ENCODE data around the gene PRODH2. TPM values are rescaled to one million over a fixed set of nuclear protein-coding genes. Genes with fewer than 3 reads are reported as not detected.

Gene PRODH2
- total and polyA plus RNA-seq, 4 donors: 56.4 to 156 (median 114) TPM

DNA sequence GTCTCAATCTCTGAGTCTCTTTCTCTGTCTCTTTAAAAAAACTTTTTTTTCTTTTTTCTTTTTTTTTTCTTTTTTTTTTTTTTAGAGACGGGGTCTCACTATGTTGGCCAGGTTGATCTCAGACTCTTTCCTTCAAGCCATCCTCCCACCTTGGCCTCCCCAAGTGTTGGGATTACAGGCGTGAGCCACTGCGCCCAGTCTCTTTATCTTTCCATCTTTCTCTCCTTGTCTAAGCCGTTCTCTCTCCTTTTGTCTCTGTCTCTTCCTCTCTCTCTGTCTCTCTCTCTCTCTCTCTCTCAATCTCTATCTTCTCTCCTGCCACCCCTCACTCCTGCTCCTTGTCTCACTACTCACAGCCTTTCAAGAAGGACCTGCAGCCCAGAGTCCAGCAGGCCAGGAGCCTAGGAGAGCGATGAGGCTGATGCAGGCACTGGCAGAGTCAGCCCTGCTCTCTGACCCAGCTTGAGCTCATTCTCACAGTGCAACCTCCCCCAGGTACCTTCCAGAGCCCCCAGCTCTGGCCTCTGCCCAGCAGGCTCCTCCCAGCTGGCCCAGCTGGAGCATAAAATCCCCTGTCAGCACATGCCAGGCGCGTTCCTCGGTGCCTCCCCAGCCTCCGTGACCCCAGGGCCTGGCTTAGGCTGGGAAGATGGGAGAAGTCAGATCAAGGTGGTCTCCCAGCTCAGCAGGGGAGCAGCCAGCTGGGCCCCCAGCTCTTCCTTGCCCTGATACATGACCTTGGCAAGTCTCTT, 39.6 kb upstream of the PRODH2 start, which contains the start of gene NPHS1:
Gene NPHS1 (minus strand): TSS at position 476 of the 752 bp plus-strand sequence. CDS start 667 bp downstream, outside the sequence.
- TF ChIP-seq FOXA1 (IDR thresholded peaks at IDR 0.05): no peak
- no peak for TF ChIP-seq HNF4G (IDR thresholded peaks at IDR 0.05)
- no peak for TF ChIP-seq HNF4A (conservative IDR thresholded peaks at IDR 0.05)
- TF ChIP-seq, protein P1, sequence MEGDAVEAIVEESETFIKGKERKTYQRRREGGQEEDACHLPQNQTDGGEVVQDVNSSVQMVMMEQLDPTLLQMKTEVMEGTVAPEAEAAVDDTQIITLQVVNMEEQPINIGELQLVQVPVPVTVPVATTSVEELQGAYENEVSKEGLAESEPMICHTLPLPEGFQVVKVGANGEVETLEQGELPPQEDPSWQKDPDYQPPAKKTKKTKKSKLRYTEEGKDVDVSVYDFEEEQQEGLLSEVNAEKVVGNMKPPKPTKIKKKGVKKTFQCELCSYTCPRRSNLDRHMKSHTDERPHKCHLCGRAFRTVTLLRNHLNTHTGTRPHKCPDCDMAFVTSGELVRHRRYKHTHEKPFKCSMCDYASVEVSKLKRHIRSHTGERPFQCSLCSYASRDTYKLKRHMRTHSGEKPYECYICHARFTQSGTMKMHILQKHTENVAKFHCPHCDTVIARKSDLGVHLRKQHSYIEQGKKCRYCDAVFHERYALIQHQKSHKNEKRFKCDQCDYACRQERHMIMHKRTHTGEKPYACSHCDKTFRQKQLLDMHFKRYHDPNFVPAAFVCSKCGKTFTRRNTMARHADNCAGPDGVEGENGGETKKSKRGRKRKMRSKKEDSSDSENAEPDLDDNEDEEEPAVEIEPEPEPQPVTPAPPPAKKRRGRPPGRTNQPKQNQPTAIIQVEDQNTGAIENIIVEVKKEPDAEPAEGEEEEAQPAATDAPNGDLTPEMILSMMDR (IDR thresholded peaks at IDR 0.05; ENCODE audit: low read depth, low read length, missing input control): no peak
- no peak for TF ChIP-seq FOXA2 (IDR thresholded peaks at IDR 0.05)
- TF ChIP-seq, protein P2, sequence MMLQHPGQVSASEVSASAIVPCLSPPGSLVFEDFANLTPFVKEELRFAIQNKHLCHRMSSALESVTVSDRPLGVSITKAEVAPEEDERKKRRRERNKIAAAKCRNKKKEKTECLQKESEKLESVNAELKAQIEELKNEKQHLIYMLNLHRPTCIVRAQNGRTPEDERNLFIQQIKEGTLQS (IDR thresholded peaks at IDR 0.05): no peak
- TF ChIP-seq, protein P3, sequence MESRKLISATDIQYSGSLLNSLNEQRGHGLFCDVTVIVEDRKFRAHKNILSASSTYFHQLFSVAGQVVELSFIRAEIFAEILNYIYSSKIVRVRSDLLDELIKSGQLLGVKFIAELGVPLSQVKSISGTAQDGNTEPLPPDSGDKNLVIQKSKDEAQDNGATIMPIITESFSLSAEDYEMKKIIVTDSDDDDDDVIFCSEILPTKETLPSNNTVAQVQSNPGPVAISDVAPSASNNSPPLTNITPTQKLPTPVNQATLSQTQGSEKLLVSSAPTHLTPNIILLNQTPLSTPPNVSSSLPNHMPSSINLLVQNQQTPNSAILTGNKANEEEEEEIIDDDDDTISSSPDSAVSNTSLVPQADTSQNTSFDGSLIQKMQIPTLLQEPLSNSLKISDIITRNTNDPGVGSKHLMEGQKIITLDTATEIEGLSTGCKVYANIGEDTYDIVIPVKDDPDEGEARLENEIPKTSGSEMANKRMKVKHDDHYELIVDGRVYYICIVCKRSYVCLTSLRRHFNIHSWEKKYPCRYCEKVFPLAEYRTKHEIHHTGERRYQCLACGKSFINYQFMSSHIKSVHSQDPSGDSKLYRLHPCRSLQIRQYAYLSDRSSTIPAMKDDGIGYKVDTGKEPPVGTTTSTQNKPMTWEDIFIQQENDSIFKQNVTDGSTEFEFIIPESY (IDR thresholded peaks at IDR 0.05): no peak
- TF ChIP-seq JUND (IDR thresholded peaks at IDR 0.05): no peak
- TF ChIP-seq YY1 (IDR thresholded peaks at IDR 0.05): no peak
- TF ChIP-seq EGR1 (IDR thresholded peaks at IDR 0.05; ENCODE audit: low read depth in 2 of 2): no peak
- no peak for TF ChIP-seq NR2F2 (IDR thresholded peaks at IDR 0.05)
- no peak for TF ChIP-seq GABPA (IDR thresholded peaks at IDR 0.05 in 1 of 2, conservative IDR thresholded peaks at IDR 0.05 in 1 of 2)
- TF ChIP-seq TAF1 (conservative IDR thresholded peaks at IDR 0.05): no peak
- TF ChIP-seq RXRA (IDR thresholded peaks at IDR 0.05): no peak
- TF ChIP-seq, protein P4, sequence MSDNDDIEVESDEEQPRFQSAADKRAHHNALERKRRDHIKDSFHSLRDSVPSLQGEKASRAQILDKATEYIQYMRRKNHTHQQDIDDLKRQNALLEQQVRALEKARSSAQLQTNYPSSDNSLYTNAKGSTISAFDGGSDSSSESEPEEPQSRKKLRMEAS (IDR thresholded peaks at IDR 0.05): no peak
- TF ChIP-seq, protein P5, sequence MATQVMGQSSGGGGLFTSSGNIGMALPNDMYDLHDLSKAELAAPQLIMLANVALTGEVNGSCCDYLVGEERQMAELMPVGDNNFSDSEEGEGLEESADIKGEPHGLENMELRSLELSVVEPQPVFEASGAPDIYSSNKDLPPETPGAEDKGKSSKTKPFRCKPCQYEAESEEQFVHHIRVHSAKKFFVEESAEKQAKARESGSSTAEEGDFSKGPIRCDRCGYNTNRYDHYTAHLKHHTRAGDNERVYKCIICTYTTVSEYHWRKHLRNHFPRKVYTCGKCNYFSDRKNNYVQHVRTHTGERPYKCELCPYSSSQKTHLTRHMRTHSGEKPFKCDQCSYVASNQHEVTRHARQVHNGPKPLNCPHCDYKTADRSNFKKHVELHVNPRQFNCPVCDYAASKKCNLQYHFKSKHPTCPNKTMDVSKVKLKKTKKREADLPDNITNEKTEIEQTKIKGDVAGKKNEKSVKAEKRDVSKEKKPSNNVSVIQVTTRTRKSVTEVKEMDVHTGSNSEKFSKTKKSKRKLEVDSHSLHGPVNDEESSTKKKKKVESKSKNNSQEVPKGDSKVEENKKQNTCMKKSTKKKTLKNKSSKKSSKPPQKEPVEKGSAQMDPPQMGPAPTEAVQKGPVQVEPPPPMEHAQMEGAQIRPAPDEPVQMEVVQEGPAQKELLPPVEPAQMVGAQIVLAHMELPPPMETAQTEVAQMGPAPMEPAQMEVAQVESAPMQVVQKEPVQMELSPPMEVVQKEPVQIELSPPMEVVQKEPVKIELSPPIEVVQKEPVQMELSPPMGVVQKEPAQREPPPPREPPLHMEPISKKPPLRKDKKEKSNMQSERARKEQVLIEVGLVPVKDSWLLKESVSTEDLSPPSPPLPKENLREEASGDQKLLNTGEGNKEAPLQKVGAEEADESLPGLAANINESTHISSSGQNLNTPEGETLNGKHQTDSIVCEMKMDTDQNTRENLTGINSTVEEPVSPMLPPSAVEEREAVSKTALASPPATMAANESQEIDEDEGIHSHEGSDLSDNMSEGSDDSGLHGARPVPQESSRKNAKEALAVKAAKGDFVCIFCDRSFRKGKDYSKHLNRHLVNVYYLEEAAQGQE (IDR thresholded peaks at IDR 0.05): no peak
- Histone ChIP-seq H3K27me3 (ENCODE audit: control insufficient read depth in 4 of 4, insufficient read depth in 4 of 4, low read length in 3 of 4) (peaks cover 0 to 3% (median 2%) of the 10 kb centered on the region in 4 donors), H3K27ac (ENCODE audit: low read depth in 1 of 2, low read length in 2 of 2) (no peak within 1 kb of the TSS), H3K36me3 (ENCODE audit: control insufficient read depth in 4 of 4, insufficient read depth in 3 of 4, low read depth in 1 of 4, low read length in 3 of 4) (no peaks in the 10 kb centered on the region), H3K4me3 (ENCODE audit: low read depth in 1 of 3, low read length in 3 of 3) (no peak within 1 kb of the TSS), H3K9ac (ENCODE audit: low read depth in 1 of 2, low read length in 2 of 2) (no peak within 1 kb of the TSS), H3K9me3 (ENCODE audit: control insufficient read depth in 4 of 4, low read length in 3 of 4) (no peaks in the 10 kb centered on the region), H3K4me1 (ENCODE audit: control insufficient read depth in 4 of 4, insufficient read depth in 4 of 4, low read length in 3 of 4) (peaks cover 0 to 6% (median 4%) of the 10 kb centered on the region in 4 donors)
- no peak for DNase-seq (ENCODE audit: low spot score)
- 67% methylated on average over 9 of the region's 9 CpGs for WGBS
